MV-4-11 (cell line): Measurements from ENCODE around the gene HBZ.
A peak's percentile ranks its signal among the peaks of the same experiment; 100 is the strongest.
"Not testable (repeated sequence)": the region's sequence is repeated elsewhere in the genome, so short reads cannot be mapped to it uniquely, and the experiment has no call there.

Experiments
- DNase-seq: peaks from one replicate; lab custom pipeline; 2025; lab: John Stamatoyannopoulos, UW

Gene HBZ

DNA sequence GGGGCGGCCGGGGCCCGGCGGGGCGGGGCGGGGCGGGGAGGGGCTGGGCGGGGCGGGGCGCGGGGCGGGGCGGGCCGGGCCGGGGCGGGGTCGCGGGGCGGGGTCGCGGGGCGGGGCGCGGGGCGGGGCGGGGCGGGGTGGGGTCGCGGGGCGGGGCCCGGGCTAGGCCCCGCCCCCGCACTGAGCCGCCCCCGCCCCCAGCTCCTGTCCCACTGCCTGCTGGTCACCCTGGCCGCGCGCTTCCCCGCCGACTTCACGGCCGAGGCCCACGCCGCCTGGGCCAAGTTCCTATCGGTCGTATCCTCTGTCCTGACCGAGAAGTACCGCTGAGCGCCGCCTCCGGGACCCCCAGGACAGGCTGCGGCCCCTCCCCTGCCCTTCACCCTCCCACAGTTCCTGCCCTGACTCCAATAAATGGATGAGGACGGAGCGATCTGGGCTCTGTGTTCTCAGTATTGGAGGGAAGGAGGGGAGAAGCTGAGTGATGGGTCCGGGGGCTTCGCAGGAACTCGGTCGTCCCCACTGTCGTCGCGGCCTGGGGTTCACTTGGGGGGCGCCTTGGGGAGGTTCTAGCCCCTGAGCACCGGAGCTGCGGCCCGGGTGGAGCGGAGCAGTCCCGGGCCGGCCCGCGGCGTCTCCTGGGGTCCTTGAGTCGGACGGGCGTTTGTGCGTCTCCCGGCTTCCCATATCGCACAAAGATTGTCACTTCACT is 12.5 kb downstream of the HBZ start:
- no peak for DNase-seq

GRCh38 chr16:165539-166374 is 13.3 kb downstream of the HBZ start, which contains the start of gene HBM:
HBM (plus strand) TSS chr16:165978; CDS start chr16:165998, 20 bp downstream.
- no peak for DNase-seq

- peak; percentile 22 for DNase-seq
These were observed 14.1 kb downstream of the HBZ start for GRCh38 chr16:166375-167121.

DNA sequence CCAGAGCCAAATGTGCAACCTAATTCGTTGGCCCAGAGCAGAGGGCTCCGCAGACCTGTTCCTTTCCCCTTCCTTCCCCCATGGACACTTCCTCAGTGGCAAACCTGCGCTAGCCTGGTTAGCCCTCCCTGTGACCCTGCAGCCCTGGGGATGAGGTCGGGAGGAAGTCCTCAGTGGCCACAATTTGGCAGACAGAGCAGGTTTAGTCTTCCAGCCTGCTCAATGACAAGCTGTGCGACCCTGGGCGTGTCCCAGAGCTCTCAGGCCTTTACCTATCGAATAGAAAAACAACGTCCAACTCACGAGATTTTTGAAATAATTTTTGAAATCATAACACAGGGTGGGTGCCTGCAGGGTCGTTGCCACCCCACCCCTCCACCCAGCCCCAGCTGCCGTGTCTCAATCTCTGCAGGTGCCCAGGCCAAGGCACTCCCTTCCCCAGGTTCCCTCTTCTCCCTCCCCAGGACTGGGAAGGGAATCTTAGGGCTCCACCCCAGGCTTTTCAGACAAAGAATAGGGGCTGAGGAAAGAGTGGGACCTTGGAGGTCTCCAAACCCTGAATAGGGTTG is 14.8 kb downstream of the HBZ start:
- no peak for DNase-seq

DNA sequence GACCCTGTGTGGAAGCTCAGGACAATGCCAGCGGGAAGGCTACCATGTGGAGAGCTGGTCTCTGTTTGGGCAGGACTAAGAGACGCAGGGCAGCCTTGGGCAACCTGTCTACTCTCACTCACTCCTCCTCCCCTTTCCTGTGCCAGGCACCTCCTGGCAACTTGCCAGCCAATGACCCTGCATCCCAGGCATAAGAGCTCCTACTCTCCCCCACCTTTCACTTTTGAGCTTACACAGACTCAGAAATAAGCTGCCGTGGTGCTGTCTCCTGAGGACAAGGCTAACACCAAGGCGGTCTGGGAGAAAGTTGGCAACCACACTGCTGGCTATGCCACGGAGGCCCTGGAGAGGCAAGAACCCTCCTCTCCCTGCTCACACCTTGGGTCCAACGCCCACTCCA is 16.0 kb downstream of the HBZ start:
- no peak for DNase-seq

GRCh38 chr16:169014-169413 is 16.6 kb downstream of the HBZ start:
- no peak for DNase-seq

DNA sequence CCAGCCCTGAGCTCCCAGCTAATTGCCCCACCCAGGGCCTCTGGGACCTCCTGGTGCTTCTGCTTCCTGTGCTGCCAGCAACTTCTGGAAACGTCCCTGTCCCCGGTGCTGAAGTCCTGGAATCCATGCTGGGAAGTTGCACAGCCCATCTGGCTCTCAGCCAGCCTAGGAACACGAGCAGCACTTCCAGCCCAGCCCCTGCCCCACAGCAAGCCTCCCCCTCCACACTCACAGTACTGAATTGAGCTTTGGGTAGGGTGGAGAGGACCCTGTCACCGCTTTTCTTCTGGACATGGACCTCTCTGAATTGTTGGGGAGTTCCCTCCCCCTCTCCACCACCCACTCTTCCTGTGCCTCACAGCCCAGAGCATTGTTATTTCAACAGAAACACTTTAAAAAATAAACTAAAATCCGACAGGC is 17.7 kb downstream of the HBZ start:
- DNase-seq, result peak; percentile 30

- no peak for DNase-seq
These were observed 18.3 kb downstream of the HBZ start for GRCh38 chr16:170788-171187.

DNA sequence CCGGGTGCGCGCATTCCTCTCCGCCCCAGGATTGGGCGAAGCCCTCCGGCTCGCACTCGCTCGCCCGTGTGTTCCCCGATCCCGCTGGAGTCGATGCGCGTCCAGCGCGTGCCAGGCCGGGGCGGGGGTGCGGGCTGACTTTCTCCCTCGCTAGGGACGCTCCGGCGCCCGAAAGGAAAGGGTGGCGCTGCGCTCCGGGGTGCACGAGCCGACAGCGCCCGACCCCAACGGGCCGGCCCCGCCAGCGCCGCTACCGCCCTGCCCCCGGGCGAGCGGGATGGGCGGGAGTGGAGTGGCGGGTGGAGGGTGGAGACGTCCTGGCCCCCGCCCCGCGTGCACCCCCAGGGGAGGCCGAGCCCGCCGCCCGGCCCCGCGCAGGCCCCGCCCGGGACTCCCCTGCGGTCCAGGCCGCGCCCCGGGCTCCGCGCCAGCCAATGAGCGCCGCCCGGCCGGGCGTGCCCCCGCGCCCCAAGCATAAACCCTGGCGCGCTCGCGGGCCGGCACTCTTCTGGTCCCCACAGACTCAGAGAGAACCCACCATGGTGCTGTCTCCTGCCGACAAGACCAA is 20.0 kb downstream of the HBZ start, which contains the start of gene HBA2:
Gene HBA2, plus strand, starts transcription at position 503 of the 568 bp plus-strand sequence. Its CDS starts 37 bp downstream, at position 540.
- DNase-seq, result not testable (repeated sequence)

DNA sequence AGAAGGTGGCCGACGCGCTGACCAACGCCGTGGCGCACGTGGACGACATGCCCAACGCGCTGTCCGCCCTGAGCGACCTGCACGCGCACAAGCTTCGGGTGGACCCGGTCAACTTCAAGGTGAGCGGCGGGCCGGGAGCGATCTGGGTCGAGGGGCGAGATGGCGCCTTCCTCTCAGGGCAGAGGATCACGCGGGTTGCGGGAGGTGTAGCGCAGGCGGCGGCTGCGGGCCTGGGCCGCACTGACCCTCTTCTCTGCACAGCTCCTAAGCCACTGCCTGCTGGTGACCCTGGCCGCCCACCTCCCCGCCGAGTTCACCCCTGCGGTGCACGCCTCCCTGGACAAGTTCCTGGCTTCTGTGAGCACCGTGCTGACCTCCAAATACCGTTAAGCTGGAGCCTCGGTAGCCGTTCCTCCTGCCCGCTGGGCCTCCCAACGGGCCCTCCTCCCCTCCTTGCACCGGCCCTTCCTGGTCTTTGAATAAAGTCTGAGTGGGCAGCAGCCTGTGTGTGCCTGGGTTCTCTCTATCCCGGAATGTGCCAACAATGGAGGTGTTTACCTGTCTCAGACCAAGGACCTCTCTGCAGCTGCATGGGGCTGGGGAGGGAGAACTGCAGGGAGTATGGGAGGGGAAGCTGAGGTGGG is 20.9 kb downstream of the HBZ start:
- not testable (repeated sequence) for DNase-seq

DNA sequence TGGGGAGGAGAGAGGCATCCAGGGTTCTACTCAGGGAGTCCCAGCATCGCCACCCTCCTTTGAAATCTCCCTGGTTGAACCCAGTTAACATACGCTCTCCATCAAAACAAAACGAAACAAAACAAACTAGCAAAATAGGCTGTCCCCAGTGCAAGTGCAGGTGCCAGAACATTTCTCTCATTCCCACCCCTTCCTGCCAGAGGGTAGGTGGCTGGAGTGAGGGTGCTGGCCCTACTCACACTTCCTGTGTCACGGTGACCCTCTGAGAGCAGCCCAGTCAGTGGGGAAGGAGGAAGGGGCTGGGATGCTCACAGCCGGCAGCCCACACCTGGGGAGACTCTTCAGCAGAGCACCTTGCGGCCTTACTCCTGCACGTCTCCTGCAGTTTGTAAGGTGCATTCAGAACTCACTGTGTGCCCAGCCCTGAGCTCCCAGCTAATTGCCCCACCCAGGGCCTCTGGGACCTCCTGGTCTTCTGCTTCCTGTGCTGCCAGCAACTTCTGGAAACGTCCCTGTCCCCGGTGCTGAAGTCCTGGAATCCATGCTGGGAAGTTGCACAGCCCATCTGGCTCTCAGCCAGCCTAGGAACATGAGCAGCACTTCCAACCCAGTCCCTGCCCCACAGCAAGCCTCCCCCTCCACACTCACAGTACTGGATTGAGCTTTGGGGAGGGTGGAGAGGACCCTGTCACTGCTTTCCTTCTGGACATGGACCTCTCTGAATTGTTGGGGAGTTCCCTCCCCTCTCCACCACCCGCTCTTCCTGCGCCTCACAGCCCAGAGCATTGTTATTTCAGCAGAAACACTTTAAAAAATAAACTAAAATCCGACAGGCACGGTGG is 21.7 kb downstream of the HBZ start:
- DNase-seq, result not testable (repeated sequence)

- peak; percentile 55 for DNase-seq
These were observed 22.8 kb downstream of the HBZ start for GRCh38 chr16:175011-175949.

GRCh38 chr16:176006-176405 is 23.6 kb downstream of the HBZ start:
- DNase-seq, result not testable (repeated sequence)

DNA sequence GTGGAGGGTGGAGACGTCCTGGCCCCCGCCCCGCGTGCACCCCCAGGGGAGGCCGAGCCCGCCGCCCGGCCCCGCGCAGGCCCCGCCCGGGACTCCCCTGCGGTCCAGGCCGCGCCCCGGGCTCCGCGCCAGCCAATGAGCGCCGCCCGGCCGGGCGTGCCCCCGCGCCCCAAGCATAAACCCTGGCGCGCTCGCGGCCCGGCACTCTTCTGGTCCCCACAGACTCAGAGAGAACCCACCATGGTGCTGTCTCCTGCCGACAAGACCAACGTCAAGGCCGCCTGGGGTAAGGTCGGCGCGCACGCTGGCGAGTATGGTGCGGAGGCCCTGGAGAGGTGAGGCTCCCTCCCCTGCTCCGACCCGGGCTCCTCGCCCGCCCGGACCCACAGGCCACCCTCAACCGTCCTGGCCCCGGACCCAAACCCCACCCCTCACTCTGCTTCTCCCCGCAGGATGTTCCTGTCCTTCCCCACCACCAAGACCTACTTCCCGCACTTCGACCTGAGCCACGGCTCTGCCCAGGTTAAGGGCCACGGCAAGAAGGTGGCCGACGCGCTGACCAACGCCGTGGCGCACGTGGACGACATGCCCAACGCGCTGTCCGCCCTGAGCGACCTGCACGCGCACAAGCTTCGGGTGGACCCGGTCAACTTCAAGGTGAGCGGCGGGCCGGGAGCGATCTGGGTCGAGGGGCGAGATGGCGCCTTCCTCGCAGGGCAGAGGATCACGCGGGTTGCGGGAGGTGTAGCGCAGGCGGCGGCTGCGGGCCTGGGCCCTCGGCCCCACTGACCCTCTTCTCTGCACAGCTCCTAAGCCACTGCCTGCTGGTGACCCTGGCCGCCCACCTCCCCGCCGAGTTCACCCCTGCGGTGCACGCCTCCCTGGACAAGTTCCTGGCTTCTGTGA is 24.3 kb downstream of the HBZ start, which contains the start of gene HBA1:
Gene HBA1, plus strand, starts transcription at position 204 of the 906 bp plus-strand sequence. Its CDS starts 37 bp downstream, at position 241.
- not testable (repeated sequence) for DNase-seq

DNA sequence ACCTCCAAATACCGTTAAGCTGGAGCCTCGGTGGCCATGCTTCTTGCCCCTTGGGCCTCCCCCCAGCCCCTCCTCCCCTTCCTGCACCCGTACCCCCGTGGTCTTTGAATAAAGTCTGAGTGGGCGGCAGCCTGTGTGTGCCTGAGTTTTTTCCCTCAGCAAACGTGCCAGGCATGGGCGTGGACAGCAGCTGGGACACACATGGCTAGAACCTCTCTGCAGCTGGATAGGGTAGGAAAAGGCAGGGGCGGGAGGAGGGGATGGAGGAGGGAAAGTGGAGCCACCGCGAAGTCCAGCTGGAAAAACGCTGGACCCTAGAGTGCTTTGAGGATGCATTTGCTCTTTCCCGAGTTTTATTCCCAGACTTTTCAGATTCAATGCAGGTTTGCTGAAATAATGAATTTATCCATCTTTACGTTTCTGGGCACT is 25.0 kb downstream of the HBZ start:
- DNase-seq, result no peak

DNA sequence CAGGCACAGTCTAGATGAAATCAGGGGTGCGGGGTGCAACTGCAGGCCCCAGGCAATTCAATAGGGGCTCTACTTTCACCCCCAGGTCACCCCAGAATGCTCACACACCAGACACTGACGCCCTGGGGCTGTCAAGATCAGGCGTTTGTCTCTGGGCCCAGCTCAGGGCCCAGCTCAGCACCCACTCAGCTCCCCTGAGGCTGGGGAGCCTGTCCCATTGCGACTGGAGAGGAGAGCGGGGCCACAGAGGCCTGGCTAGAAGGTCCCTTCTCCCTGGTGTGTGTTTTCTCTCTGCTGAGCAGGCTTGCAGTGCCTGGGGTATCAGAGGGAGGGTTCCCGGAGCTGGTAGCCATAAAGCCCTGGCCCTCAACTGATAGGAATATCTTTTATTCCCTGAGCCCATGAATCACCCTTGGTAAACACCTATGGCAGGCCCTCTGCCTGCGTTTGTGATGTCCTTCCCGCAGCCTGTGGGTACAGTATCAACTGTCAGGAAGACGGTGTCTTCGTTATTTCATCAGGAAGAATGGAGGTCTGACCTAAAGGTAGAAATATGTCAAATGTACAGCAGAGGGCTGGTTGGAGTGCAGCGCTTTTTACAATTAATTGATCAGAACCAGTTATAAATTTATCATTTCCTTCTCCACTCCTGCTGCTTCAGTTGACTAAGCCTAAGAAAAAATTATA is 25.7 kb downstream of the HBZ start:
- no peak for DNase-seq

GRCh38 chr16:178668-179015 is 26.2 kb downstream of the HBZ start:
- no peak for DNase-seq
